Nephron progenitor cell (in vitro differentiated cells): Measurements from ENCODE around the gene TIAM2.

ENCODE experiments used
- DNase-seq: peaks from one replicate; pipeline ENCODE4 v3.0.0; 2021
- H3K27ac Mint-ChIP-seq: 2 replicates; pipeline ENCODE4 v1.8.0; 2021; ENCODE audit warnings: mild to moderate bottlenecking, moderate library complexity, mixed read lengths
- H3K27me3 Mint-ChIP-seq: 2 replicates; pipeline ENCODE4 v1.8.0; 2021; ENCODE audit warnings: mild to moderate bottlenecking, low read depth, mixed read lengths; ENCODE audit not compliant: poor library complexity
- H3K36me3 Mint-ChIP-seq: 2 replicates; pipeline ENCODE4 v1.8.0; 2021; ENCODE audit warnings: low read depth, mixed read lengths
- H3K4me1 Mint-ChIP-seq: 2 replicates; pipeline ENCODE4 v1.8.0; 2021; ENCODE audit warnings: mixed read lengths
- H3K4me3 Mint-ChIP-seq: 2 replicates; pipeline ENCODE4 v1.8.0; 2021; ENCODE audit warnings: mild to moderate bottlenecking, moderate library complexity, mixed read lengths
- H3K9me3 Mint-ChIP-seq: 2 replicates; pipeline ENCODE4 v1.8.0; 2021; ENCODE audit warnings: mild to moderate bottlenecking, moderate library complexity, mixed read lengths
- TF ChIP-seq, protein P1 (sequence below): fragments of 200-600 bp; sonication (generic); IDR thresholded peaks from 2 replicates; pipeline ENCODE4 v1.5.0; 2021; ENCODE audit warnings: antibody characterized with exemption

The TIAM2 gene

DNA sequence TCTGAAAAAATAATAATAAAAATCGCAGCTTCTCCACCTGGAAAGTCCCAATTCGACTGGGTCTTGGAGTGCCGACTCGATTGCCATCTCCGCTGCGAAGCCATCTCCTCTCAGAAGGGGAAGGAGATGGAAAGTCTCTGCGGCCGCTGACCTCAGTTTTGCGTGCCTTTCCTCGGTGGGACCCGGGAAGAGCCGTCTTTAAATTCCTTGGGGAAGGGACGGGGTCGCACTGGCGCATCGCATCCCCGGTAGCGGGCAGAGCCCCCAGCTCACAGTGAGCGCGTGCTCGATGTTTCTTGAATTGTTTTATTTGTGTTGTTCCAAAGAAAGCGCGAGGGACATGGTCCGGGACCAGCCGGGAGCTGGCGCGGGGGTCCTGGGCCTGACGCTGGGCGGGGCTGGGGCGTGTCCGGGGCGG lies 270 bp upstream of the TIAM2 start:
- DNase-seq: no peak
- peak overlapping the region; percentile 81 for H3K4me3 Mint-ChIP-seq
- no peaks in the 10 kb centered on the region for H3K36me3 Mint-ChIP-seq
- no peak overlapping the region for H3K27ac Mint-ChIP-seq
- peaks cover 44% of the 10 kb centered on the region for H3K27me3 Mint-ChIP-seq
- peaks cover 5% of the 10 kb centered on the region for H3K4me1 Mint-ChIP-seq
- TF ChIP-seq, protein P1, sequence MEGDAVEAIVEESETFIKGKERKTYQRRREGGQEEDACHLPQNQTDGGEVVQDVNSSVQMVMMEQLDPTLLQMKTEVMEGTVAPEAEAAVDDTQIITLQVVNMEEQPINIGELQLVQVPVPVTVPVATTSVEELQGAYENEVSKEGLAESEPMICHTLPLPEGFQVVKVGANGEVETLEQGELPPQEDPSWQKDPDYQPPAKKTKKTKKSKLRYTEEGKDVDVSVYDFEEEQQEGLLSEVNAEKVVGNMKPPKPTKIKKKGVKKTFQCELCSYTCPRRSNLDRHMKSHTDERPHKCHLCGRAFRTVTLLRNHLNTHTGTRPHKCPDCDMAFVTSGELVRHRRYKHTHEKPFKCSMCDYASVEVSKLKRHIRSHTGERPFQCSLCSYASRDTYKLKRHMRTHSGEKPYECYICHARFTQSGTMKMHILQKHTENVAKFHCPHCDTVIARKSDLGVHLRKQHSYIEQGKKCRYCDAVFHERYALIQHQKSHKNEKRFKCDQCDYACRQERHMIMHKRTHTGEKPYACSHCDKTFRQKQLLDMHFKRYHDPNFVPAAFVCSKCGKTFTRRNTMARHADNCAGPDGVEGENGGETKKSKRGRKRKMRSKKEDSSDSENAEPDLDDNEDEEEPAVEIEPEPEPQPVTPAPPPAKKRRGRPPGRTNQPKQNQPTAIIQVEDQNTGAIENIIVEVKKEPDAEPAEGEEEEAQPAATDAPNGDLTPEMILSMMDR: no peak
- no peaks in the 10 kb centered on the region for H3K9me3 Mint-ChIP-seq

DNA sequence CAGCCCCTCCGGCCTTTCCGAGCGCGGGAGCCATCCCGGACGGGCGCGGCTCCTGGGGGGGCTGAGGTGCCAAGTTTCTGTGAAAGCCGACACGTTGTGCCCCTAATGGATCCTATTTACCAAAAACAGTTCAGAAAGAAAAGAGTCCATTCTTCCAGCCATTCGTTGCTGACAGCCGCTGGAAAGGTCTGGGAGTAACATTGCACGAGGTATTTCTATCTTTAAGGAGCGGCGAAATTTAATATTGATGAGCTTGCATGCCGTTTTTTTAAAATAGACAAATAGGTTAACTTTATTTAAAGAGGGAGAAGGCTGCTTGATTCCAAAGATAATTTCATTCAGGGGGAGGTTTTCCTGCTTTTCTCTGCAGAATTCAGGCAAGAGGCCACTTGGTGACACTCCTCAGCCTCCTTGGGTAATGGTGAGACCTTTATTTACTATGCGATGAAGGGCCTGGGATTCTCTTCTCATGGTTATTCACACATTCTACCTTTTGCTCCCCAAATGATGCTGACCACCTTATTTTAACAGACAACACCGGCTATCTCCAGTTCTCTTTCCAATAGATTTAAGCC lies 988 bp downstream of the TIAM2 start:
- Mint-ChIP-seq H3K9me3 (no peaks in the 10 kb centered on the region), H3K27ac (no peak overlapping the region), H3K36me3 (no peaks in the 10 kb centered on the region), H3K27me3 (peaks cover 40% of the 10 kb centered on the region), H3K4me1 (peaks cover 5% of the 10 kb centered on the region), H3K4me3 (peak overlapping the region; percentile 52)
- TF ChIP-seq, protein P1: no peak
- no peak for DNase-seq

DNA sequence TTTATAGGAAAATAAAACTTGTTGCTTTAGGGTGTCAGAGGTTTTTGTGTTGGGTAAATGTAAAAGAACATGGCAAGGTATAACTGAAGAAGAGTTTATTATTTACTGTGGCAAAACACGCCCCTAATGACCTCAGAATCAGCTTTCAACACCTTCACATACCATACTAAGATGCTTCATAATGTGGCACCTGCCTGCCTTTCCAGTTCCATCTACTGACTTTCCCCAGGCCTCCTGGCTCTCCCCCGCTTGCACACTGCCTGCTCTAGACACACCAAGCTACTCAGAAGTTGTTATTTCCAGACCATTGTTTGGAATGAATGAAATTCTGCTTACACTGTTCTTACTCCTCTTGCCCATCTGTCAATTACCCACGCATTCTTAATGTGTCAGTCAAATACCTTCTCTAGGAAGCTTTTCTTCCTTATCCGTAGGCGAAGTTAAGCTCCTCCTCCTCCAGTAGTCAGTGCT lies 1.8 kb downstream of the TIAM2 start:
- Mint-ChIP-seq H3K27ac (no peak overlapping the region), H3K4me1 (peaks cover 5% of the 10 kb centered on the region), H3K4me3 (peak overlapping the region; percentile 52), H3K9me3 (no peaks in the 10 kb centered on the region), H3K36me3 (no peaks in the 10 kb centered on the region), H3K27me3 (peaks cover 40% of the 10 kb centered on the region)
- TF ChIP-seq, protein P1: no peak
- DNase-seq: no peak

DNA sequence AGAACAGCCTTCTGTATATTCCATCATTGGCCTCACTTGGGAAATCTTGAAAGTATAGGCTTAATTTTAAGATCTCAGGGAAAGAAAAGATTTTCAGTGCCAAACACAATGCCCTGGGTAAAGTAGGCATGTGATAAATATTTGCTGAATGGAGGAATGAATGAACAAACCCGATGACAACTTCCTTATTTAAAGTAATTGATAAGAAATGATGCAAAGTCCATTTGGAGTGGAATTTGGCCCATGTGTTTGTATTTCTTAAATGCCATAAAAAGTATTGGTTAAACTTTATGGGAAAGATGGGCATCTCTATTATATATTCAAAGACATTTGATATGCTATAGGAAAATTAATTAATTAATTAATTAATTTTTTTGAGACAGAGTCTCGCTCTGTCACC lies 3.7 kb downstream of the TIAM2 start:
- Mint-ChIP-seq H3K9me3 (no peaks in the 10 kb centered on the region), H3K27ac (no peak overlapping the region), H3K4me3 (no peak overlapping the region), H3K4me1 (peaks cover 16% of the 10 kb centered on the region), H3K36me3 (no peaks in the 10 kb centered on the region), H3K27me3 (peaks cover 32% of the 10 kb centered on the region)
- TF ChIP-seq, protein P1: no peak
- DNase-seq: no peak

DNA sequence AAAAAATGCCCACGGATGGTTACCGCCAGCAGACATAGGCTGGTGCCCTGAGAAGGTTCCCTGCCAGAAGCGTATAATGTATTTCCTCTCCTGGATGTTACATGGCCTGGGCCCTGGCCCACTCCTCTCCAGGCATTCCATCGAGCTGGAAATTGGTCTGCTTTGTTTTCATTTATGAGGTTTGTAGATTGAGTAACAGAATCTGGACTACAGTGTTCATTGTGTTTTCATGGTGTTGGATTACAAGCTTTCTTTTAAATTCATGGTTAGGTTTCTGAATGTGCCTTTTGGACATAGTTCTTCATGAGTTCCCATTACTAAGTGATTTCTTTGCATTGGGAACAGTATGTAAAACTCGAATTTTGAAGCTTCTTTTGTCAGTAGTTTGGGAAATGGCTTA lies 6.4 kb downstream of the TIAM2 start:
- peaks cover 16% of the 10 kb centered on the region for H3K4me1 Mint-ChIP-seq
- H3K27ac Mint-ChIP-seq: no peak overlapping the region
- H3K9me3 Mint-ChIP-seq: no peaks in the 10 kb centered on the region
- DNase-seq: no peak
- H3K4me3 Mint-ChIP-seq: no peak overlapping the region
- H3K36me3 Mint-ChIP-seq: no peaks in the 10 kb centered on the region
- TF ChIP-seq, protein P1: no peak
- H3K27me3 Mint-ChIP-seq: peaks cover 19% of the 10 kb centered on the region

DNA sequence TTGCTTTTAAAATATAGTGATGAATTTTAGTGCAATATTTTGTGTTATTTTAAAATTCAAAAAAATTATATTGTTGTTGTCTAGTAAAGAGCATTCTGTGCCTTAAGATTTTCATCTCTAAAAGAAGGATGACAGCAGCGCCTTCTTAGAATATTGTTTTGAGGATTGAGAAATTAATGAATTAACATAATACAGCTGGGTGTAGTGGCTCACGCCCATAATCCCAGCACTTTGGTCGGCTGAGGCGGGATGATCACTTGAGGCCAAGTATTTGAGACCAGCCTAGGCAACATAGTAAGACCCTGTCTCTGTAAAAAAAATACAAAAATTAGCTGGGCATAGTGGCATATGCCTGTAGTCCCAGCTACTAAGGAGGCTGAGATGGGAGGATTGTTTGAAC lies 6.8 kb downstream of the TIAM2 start:
- Mint-ChIP-seq H3K4me1 (peaks cover 15% of the 10 kb centered on the region), H3K27me3 (peaks cover 14% of the 10 kb centered on the region), H3K27ac (no peak overlapping the region), H3K9me3 (no peaks in the 10 kb centered on the region), H3K4me3 (no peak overlapping the region), H3K36me3 (no peaks in the 10 kb centered on the region)
- DNase-seq: no peak
- TF ChIP-seq, protein P1: no peak
